BLaER1 treated with 17β-estradiol and CSF1 and Interleukin-3, amounts not matched to agents 10 nM and 100 nM (cell line): ENCODE measurements around the gene NRSN2.

Source experiments
- H3K27ac ChIP-seq, 11 experiments: shearing (Covaris generic); formaldehyde crosslinking; 2 replicates each; pipeline ENCODE4 v1.8.1; 2022
- H3K27me3 ChIP-seq, 11 experiments: shearing (Covaris generic); formaldehyde crosslinking; 2 replicates each; pipeline ENCODE4 v1.8.1; 2022
- H3K36me3 ChIP-seq, 11 experiments: shearing (Covaris generic); formaldehyde crosslinking; 2 replicates each; pipeline ENCODE4 v1.8.1; 2022
- H3K4me1 ChIP-seq, 10 experiments: shearing (Covaris generic); formaldehyde crosslinking; 2 replicates each; pipeline ENCODE4 v1.8.1; 2022
- H3K4me2 ChIP-seq, 11 experiments: shearing (Covaris generic); formaldehyde crosslinking; 2 replicates each; pipeline ENCODE4 v1.8.1; 2022
- H3K4me3 ChIP-seq, 10 experiments: shearing (Covaris generic); formaldehyde crosslinking; 2 replicates each; pipeline ENCODE4 v1.8.1; 2022
- H3K9ac ChIP-seq, 11 experiments: shearing (Covaris generic); formaldehyde crosslinking; 2 replicates each; pipeline ENCODE4 v1.8.1; 2022
- H3K9me3 ChIP-seq, 11 experiments: shearing (Covaris generic); formaldehyde crosslinking; replicated peaks in 1 of 11; 2 replicates each; pipeline ENCODE4 v1.8.1; 2022
- H4K20me1 ChIP-seq, 11 experiments: shearing (Covaris generic); formaldehyde crosslinking; 2 replicates each; pipeline ENCODE4 v1.8.1; 2022
- Cebpa-rat ChIP-seq, 11 experiments: shearing (Covaris generic); IDR thresholded peaks; 2 replicates each; pipeline ENCODE4 v1.8.1; 2022

Gene NRSN2

GRCh38 chr20:313948-314347 is 33.0 kb upstream of the NRSN2 start:
- no peak overlapping the region for H3K4me3 ChIP-seq
- H3K27me3 ChIP-seq, result no peaks in the 10 kb centered on the region
- no peaks in the 10 kb centered on the region for H4K20me1 ChIP-seq
- peaks cover 0 to 14% (median 0%) of the 10 kb centered on the region in 11 experiments; a peak in 3 of 22 replicates for H3K36me3 ChIP-seq
- peaks cover 14 to 37% (median 21%) of the 10 kb centered on the region in 10 experiments; a peak in 19 of 20 replicates for H3K4me1 ChIP-seq
- H3K4me2 ChIP-seq, result peak overlapping the region in 6 of 11 experiments; percentile 12 to 26 (median 15); a peak in 3 of 22 replicates
- TF ChIP-seq Cebpa-rat (IDR thresholded peaks at IDR 0.05), result no peak
- H3K9me3 ChIP-seq, result peaks cover 0 to 5% (median 0%) of the 10 kb centered on the region in 11 experiments; a peak in 2 of 22 replicates
- peak overlapping the region in 1 of 11 experiments; percentile 14; a peak in 1 of 22 replicates for H3K27ac ChIP-seq
- H3K9ac ChIP-seq, result no peak overlapping the region

DNA sequence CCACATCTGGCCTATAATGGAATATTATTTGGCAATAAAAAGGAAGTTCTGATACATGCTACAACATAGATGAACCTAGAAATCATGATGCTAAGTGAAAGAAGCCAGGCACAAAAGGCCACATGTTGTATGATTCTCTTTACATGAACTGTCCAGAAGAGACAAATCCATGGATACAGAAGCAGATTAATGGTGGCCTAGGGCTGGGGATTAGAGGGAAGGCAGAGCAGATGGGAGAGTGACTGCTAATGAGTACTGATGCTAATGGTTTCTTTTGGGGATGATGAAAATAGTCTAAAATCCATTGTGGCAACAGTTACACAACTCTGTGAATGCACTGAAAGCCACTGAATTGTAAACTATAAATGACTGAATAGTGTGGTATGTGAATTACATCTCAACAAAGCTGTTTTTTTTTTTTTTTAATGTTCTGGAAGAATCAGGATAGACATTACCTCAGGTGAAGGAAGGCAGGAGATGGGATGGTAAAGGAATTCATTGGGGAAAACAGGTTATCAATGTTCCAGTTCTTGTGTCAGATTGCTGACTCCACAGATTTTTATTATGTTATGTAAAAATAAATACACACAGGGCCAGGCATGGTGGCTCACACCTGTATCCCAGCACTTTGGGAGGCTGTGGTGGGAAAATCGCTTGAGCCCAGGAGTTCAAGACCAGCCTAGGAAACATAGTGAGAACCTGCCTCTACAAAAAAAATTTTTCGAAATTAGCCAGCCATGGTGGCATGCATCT is 30.4 kb upstream of the NRSN2 start:
- H3K9me3 ChIP-seq, result no peaks in the 10 kb centered on the region; a peak in 1 of 22 replicates
- TF ChIP-seq Cebpa-rat (IDR thresholded peaks at IDR 0.05), result no peak
- no peaks in the 10 kb centered on the region for H3K27me3 ChIP-seq
- H3K36me3 ChIP-seq, result peaks cover 0 to 20% (median 3%) of the 10 kb centered on the region in 11 experiments; a peak in 6 of 22 replicates
- no peak overlapping the region for H3K27ac ChIP-seq
- no peak overlapping the region for H3K4me2 ChIP-seq
- H3K9ac ChIP-seq, result no peak overlapping the region
- H3K4me3 ChIP-seq, result no peak overlapping the region
- peaks cover 0 to 17% (median 7%) of the 10 kb centered on the region in 10 experiments; a peak in 12 of 20 replicates for H3K4me1 ChIP-seq
- H4K20me1 ChIP-seq, result no peaks in the 10 kb centered on the region

DNA sequence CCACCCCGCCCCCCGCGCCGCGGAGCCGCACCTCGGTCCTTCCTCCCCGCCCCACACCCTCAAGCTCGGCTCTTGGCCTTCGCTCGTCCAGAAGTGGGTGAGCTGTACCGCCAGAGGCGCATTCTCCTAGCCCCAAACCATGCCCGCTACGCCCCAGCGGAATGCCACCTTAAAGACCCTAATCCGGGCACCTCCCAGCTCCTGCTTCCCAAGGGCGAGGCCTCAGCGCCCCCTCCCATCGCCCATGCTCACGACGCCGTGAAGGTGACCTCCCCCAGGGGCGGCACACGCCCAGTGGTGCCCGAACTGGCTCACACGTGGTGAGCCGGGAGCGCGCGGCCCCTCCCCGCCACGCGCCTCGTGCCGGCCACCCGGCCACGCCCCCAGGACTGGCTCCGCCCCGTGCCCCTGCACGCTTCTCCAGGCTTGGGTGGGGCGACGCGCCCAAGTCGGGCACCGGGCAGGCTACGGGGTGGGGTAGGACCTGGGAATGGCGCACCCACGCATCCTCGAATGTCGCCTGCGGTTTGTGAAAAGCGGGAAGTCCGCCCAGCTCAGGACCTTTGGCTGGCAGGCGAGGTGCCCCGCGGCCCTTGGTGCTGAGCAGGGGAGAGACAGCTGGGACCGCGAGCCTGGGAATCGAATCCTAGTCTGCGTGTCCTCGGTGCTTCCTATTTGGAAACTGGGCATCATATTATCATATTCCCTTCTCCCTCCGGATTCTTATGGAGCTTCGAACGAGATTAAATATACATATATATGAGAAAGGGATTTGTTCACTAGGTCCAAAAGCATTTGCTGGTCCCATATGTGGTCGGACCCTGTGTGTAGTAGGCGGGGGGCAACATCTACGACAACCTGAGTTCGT is 22.5 kb upstream of the NRSN2 start:
- Histone ChIP-seq H3K4me2 (peak overlapping the region; percentile 79 to 99 (median 91)), H3K27ac (peak overlapping the region; percentile 10 to 98 (median 92); a peak in 21 of 22 replicates), H3K9ac (peak overlapping the region; percentile 87 to 96 (median 91); a peak in 21 of 22 replicates), H3K4me1 (peaks cover 26 to 34% (median 28%) of the 10 kb centered on the region in 10 experiments), H4K20me1 (peaks cover 10 to 29% (median 22%) of the 10 kb centered on the region in 11 experiments; a peak in 21 of 22 replicates), H3K9me3 (no peaks in the 10 kb centered on the region), H3K27me3 (no peaks in the 10 kb centered on the region), H3K4me3 (peak overlapping the region; percentile 69 to 95 (median 84)), H3K36me3 (peaks cover 0 to 20% (median 3%) of the 10 kb centered on the region in 11 experiments; a peak in 9 of 22 replicates)
- no peak for TF ChIP-seq Cebpa-rat (IDR thresholded peaks at IDR 0.05)

GRCh38 chr20:325045-325888 is 21.6 kb upstream of the NRSN2 start, which contains the start of gene SOX12:
TSS of gene SOX12 (plus strand) at chr20:325552. CDS start at chr20:325925, 373 bp downstream.
- peak within 1 kb of the TSS; percentile 79 to 99 (median 91) for H3K4me2 ChIP-seq

DNA sequence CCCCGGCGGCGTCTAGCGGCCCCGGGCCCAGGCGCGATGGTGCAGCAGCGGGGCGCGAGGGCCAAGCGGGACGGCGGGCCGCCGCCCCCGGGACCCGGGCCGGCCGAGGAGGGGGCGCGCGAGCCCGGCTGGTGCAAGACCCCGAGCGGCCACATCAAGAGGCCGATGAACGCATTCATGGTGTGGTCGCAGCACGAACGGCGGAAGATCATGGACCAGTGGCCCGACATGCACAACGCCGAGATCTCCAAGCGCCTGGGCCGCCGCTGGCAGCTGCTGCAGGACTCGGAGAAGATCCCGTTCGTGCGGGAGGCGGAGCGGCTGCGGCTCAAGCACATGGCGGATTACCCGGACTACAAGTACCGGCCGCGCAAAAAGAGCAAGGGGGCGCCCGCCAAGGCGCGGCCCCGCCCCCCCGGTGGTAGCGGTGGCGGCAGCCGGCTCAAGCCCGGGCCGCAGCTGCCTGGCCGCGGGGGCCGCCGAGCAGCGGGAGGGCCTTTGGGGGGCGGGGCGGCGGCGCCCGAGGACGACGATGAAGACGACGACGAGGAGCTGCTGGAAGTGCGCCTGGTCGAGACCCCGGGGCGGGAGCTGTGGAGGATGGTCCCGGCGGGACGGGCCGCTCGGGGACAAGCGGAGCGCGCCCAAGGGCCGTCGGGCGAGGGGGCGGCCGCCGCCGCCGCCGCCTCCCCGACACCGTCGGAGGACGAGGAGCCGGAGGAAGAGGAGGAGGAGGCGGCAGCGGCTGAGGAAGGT is 20.8 kb upstream of the NRSN2 start:
- TF ChIP-seq Cebpa-rat (IDR thresholded peaks at IDR 0.05), result no peak
- Histone ChIP-seq H3K27ac (peak overlapping the region; percentile 68 to 98 (median 92); a peak in 21 of 22 replicates), H3K4me1 (peaks cover 37 to 50% (median 39%) of the 10 kb centered on the region in 10 experiments)

More at GRCh38 chr20:325045-325888, 21.6 kb upstream of the NRSN2 start, which contains the start of gene SOX12:
- Histone ChIP-seq H3K4me1 (peaks cover 35 to 43% (median 36%) of the 10 kb centered on the region in 10 experiments), H3K9me3 (no peaks in the 10 kb centered on the region), H4K20me1 (peaks cover 19 to 37% (median 30%) of the 10 kb centered on the region in 11 experiments; a peak in 21 of 22 replicates), H3K36me3 (peaks cover 0 to 16% (median 5%) of the 10 kb centered on the region in 11 experiments; a peak in 9 of 22 replicates), H3K27me3 (no peaks in the 10 kb centered on the region), H3K9ac (peak within 1 kb of the TSS; percentile 87 to 96 (median 91)), H3K4me3 (peak within 1 kb of the TSS; percentile 69 to 95 (median 84)), H3K27ac (peak within 1 kb of the TSS; percentile 68 to 98 (median 92); a peak in 21 of 22 replicates)
- no peak for TF ChIP-seq Cebpa-rat (IDR thresholded peaks at IDR 0.05)

GRCh38 chr20:326645-327185 is 20.2 kb upstream of the NRSN2 start:
- no peak for TF ChIP-seq Cebpa-rat (IDR thresholded peaks at IDR 0.05)
- Histone ChIP-seq H3K9me3 (no peaks in the 10 kb centered on the region), H4K20me1 (peaks cover 27 to 52% (median 45%) of the 10 kb centered on the region in 11 experiments; a peak in 21 of 22 replicates), H3K27me3 (no peaks in the 10 kb centered on the region), H3K9ac (peak overlapping the region; percentile 87 to 96 (median 91)), H3K4me2 (peak overlapping the region; percentile 84 to 99 (median 94)), H3K36me3 (peaks cover 0 to 16% (median 5%) of the 10 kb centered on the region in 11 experiments; a peak in 9 of 22 replicates), H3K27ac (peak overlapping the region in 10 of 11 experiments; percentile 84 to 98 (median 93); a peak in 21 of 22 replicates), H3K4me1 (peaks cover 37 to 50% (median 39%) of the 10 kb centered on the region in 10 experiments), H3K4me3 (peak overlapping the region; percentile 69 to 95 (median 84))

More for the DNA sequence above, 20.8 kb upstream of the NRSN2 start:
- Histone ChIP-seq H3K36me3 (peaks cover 0 to 16% (median 5%) of the 10 kb centered on the region in 11 experiments; a peak in 9 of 22 replicates), H3K27me3 (no peaks in the 10 kb centered on the region), H3K9me3 (no peaks in the 10 kb centered on the region), H3K9ac (peak overlapping the region; percentile 87 to 96 (median 91)), H4K20me1 (peaks cover 25 to 45% (median 38%) of the 10 kb centered on the region in 11 experiments; a peak in 21 of 22 replicates), H3K4me2 (peak overlapping the region; percentile 56 to 99 (median 91)), H3K4me3 (peak overlapping the region; percentile 69 to 95 (median 84))
